ENCODE data around the gene CARD11. TPM values are rescaled to one million over a fixed set of nuclear protein-coding genes. Genes with fewer than 3 reads are reported as not detected.

CARD11 gene
- total RNA-seq, 1 donor from 2014 or later = 1.4 TPM

GRCh38 chr7:2906197-2906931 lies 137.3 kb downstream of the CARD11 start:
- no peak overlapping the region for H3K27ac Mint-ChIP-seq (ENCODE audit: unreplicated experiment)
- no peak for TF ChIP-seq CTCF (IDR thresholded peaks at IDR 0.05; ENCODE audit: partially characterized antibody, unreplicated experiment)
- no peaks in the 10 kb centered on the region for H3K36me3 Mint-ChIP-seq (ENCODE audit: unreplicated experiment)
- no peak overlapping the region for H3K4me3 Mint-ChIP-seq (ENCODE audit: unreplicated experiment)
- peaks cover 11% of the 10 kb centered on the region for H3K4me1 Mint-ChIP-seq (ENCODE audit: low read depth, unreplicated experiment)
- no peak for DNase-seq
- peaks cover 10% of the 10 kb centered on the region for H3K27me3 Mint-ChIP-seq (ENCODE audit: unreplicated experiment)
- peaks cover 4% of the 10 kb centered on the region for H3K9me3 Mint-ChIP-seq (ENCODE audit: unreplicated experiment)

- no peaks in the 10 kb centered on the region for H3K36me3 Mint-ChIP-seq (ENCODE audit: unreplicated experiment)
- TF ChIP-seq CTCF (IDR thresholded peaks at IDR 0.05; ENCODE audit: partially characterized antibody, unreplicated experiment) = no peak
- peaks cover 7% of the 10 kb centered on the region for H3K27me3 Mint-ChIP-seq (ENCODE audit: unreplicated experiment)
- H3K27ac Mint-ChIP-seq (ENCODE audit: unreplicated experiment) = peak overlapping the region; percentile 25
- peaks cover 6% of the 10 kb centered on the region for H3K9me3 Mint-ChIP-seq (ENCODE audit: unreplicated experiment)
- peaks cover 7% of the 10 kb centered on the region for H3K4me1 Mint-ChIP-seq (ENCODE audit: low read depth, unreplicated experiment)
- no peak for DNase-seq
- no peak overlapping the region for H3K4me3 Mint-ChIP-seq (ENCODE audit: unreplicated experiment)
Observed at GRCh38 chr7:2905500-2905899, 138.2 kb downstream of the CARD11 start.

- Mint-ChIP-seq H3K9me3 (ENCODE audit: unreplicated experiment) (peaks cover 8% of the 10 kb centered on the region), H3K27me3 (ENCODE audit: unreplicated experiment) (peaks cover 7% of the 10 kb centered on the region), H3K27ac (ENCODE audit: unreplicated experiment) (no peak overlapping the region), H3K36me3 (ENCODE audit: unreplicated experiment) (no peaks in the 10 kb centered on the region), H3K4me1 (ENCODE audit: low read depth, unreplicated experiment) (peaks cover 7% of the 10 kb centered on the region), H3K4me3 (ENCODE audit: unreplicated experiment) (no peak overlapping the region)
- no peak for DNase-seq
- no peak for TF ChIP-seq CTCF (IDR thresholded peaks at IDR 0.05; ENCODE audit: partially characterized antibody, unreplicated experiment)
Observed at GRCh38 chr7:2905027-2905426, 138.6 kb downstream of the CARD11 start.

GRCh38 chr7:2904202-2904601 lies 139.5 kb downstream of the CARD11 start:
- Mint-ChIP-seq H3K9me3 (ENCODE audit: unreplicated experiment) (peaks cover 9% of the 10 kb centered on the region), H3K36me3 (ENCODE audit: unreplicated experiment) (no peaks in the 10 kb centered on the region), H3K4me1 (ENCODE audit: low read depth, unreplicated experiment) (peaks cover 7% of the 10 kb centered on the region), H3K27me3 (ENCODE audit: unreplicated experiment) (peaks cover 7% of the 10 kb centered on the region), H3K27ac (ENCODE audit: unreplicated experiment) (no peak overlapping the region), H3K4me3 (ENCODE audit: unreplicated experiment) (no peak overlapping the region)
- TF ChIP-seq CTCF (IDR thresholded peaks at IDR 0.05; ENCODE audit: partially characterized antibody, unreplicated experiment) = no peak
- DNase-seq = no peak

- no peak for DNase-seq
- peaks cover 7% of the 10 kb centered on the region for H3K4me1 Mint-ChIP-seq (ENCODE audit: low read depth, unreplicated experiment)
- peaks cover 9% of the 10 kb centered on the region for H3K9me3 Mint-ChIP-seq (ENCODE audit: unreplicated experiment)
- no peaks in the 10 kb centered on the region for H3K36me3 Mint-ChIP-seq (ENCODE audit: unreplicated experiment)
- H3K4me3 Mint-ChIP-seq (ENCODE audit: unreplicated experiment) = no peak overlapping the region
- H3K27me3 Mint-ChIP-seq (ENCODE audit: unreplicated experiment) = peaks cover 7% of the 10 kb centered on the region
- no peak for TF ChIP-seq CTCF (IDR thresholded peaks at IDR 0.05; ENCODE audit: partially characterized antibody, unreplicated experiment)
- no peak overlapping the region for H3K27ac Mint-ChIP-seq (ENCODE audit: unreplicated experiment)
Observed at GRCh38 chr7:2903682-2904162, 139.9 kb downstream of the CARD11 start.
